K562 (cell line): Measurements from ENCODE around the gene SPOCD1. TPM values are rescaled to one million over a fixed set of nuclear protein-coding genes. Genes with fewer than 3 reads are reported as not detected.

ENCODE experiments used
- CCAR2 ChIP-seq: fragments of 200-400 bp; formaldehyde crosslinking; IDR thresholded peaks from 2 replicates; pipeline ENCODE4 v1.6.1; 2017; ENCODE audit warnings: mild to moderate bottlenecking, low read depth, low read length
- CHD1 ChIP-seq: fragments of 200-600 bp; sonication (generic); IDR thresholded peaks from one replicate; pipeline ENCODE4 v1.6.1; 2012; ENCODE audit warnings: mild to moderate bottlenecking, moderate library complexity, low read length, inconsistent platforms
- CXXC5 ChIP-seq: fragments of 250-450 bp; sonication (Bioruptor Pico); IDR thresholded peaks from 2 replicates; pipeline ENCODE4 v1.8.0; 2022; ENCODE audit warnings: inconsistent platforms, mild to moderate bottlenecking, moderate library complexity
- DDX20 ChIP-seq: fragments of 450-650 bp; IDR thresholded peaks from 2 replicates; pipeline ENCODE4 v1.6.1; 2016; ENCODE audit warnings: missing genetic modification characterization, low read depth, mild to moderate bottlenecking, missing compliant biosample characterization, moderate library complexity
- FOSL1 ChIP-seq: fragments of 200-800 bp; sonication (Bioruptor generic); conservative IDR thresholded peaks from 2 replicates; pipeline ENCODE4 v1.6.1; 2016; ENCODE audit warnings: missing genetic modification characterization, missing compliant biosample characterization
- GTF2A2 ChIP-seq: IDR thresholded peaks from 2 replicates; pipeline ENCODE4 v1.6.1; 2016; ENCODE audit warnings: mild to moderate bottlenecking, missing genetic modification characterization, missing compliant biosample characterization
- NR2C2 ChIP-seq, 2 experiments: fragments of 200-800 bp in 1 of 2; sonication (Bioruptor generic) in 1 of 2; sonication (generic) in 1 of 2; formaldehyde crosslinking in 1 of 2; IDR thresholded peaks; 2 replicates each; pipeline versions ENCODE4 v1.6.1 to v1.8.0; 2016 to 2022; ENCODE audit warnings: mild to moderate bottlenecking in 1 of 2, missing compliant biosample characterization in 1 of 2, missing genetic modification characterization in 1 of 2, missing genetic modification reagents in 1 of 2
- POLR2AphosphoS5 ChIP-seq: IDR thresholded peaks from 2 replicates; pipeline ENCODE4 v1.6.1; 2011; ENCODE audit warnings: mild to moderate bottlenecking, low read depth, low read length, moderate library complexity; ENCODE audit not compliant: control insufficient read depth, insufficient read depth
- PTTG1 ChIP-seq: fragments of 450-650 bp; IDR thresholded peaks from 2 replicates; pipeline ENCODE4 v1.6.1; 2016; ENCODE audit warnings: low read depth, mild to moderate bottlenecking, missing genetic modification characterization, missing compliant biosample characterization
- RB1 ChIP-seq: fragments of 450-650 bp; IDR thresholded peaks from 2 replicates; pipeline ENCODE4 v1.6.1; 2017; ENCODE audit warnings: low read depth, mild to moderate bottlenecking
- SIRT6 ChIP-seq: IDR thresholded peaks from one replicate; pipeline ENCODE4 v1.6.1; 2012; ENCODE audit warnings: low read depth, mild to moderate bottlenecking, control low read depth, inconsistent platforms, low read length, moderate library complexity
- ZBTB11 ChIP-seq, 3 experiments: fragments of 200-800 bp in 1 of 3; fragments of 250-450 bp in 1 of 3; fragments of 450-650 bp in 1 of 3; sonication (Bioruptor Pico) in 1 of 3; sonication (Bioruptor generic) in 1 of 3; formaldehyde crosslinking in 1 of 3; IDR thresholded peaks; 2 replicates each; pipeline versions ENCODE4 v1.6.1 to v1.8.0; 2016 to 2022; ENCODE audit warnings: mild to moderate bottlenecking in 2 of 3, missing genetic modification characterization in 2 of 3, missing compliant biosample characterization in 1 of 3, moderate library complexity in 1 of 3
- ZFP1 ChIP-seq: fragments of 450-650 bp; formaldehyde crosslinking; IDR thresholded peaks from 2 replicates; pipeline ENCODE4 v1.4.0; 2020; ENCODE audit warnings: mild to moderate bottlenecking, mixed read lengths
- ZNF133 ChIP-seq: fragments of 250-450 bp; sonication (Bioruptor Pico); IDR thresholded peaks from 2 replicates; pipeline ENCODE4 v1.4.0; 2020; ENCODE audit warnings: mild to moderate bottlenecking
- ZNF197 ChIP-seq: fragments of 200-800 bp; sonication (Bioruptor generic); IDR thresholded peaks from 2 replicates; pipeline ENCODE4 v1.6.1; 2016; ENCODE audit warnings: low read depth, missing genetic modification characterization, missing compliant biosample characterization
- polyA plus RNA-seq, 8 experiments: library from polyadenylated mRNA; depleted of rRNA in 4 of 8; stranded (reverse) in 5 of 8; unstranded in 3 of 8; fragments of >200 nt; fragmentation: Nextera tagmentation in 2 of 8; fragmentation: Illumina TruSeq in 1 of 8; extraction: Ambion mirVana in 2 of 8; extraction: Trizol in 1 of 8; gene quantifications; 2 replicates each; pipeline versions ENCODE4 v1.2.1 to v1.2.3, GENCODE V29; 2011 to 2014; ENCODE audit warnings: inconsistent platforms in 1 of 8, missing spikeins in 1 of 8
- total RNA-seq, 7 experiments: library from RNA; depleted of rRNA in 6 of 7; stranded (reverse); fragments of >200 nt in 6 of 7; fragmentation: Illumina TruSeq in 2 of 7; extraction: Trizol in 2 of 7; gene quantifications; 2 replicates each; pipeline versions ENCODE4 v1.2.1 to v1.2.3, GENCODE V29; 2011 to 2021; ENCODE audit warnings: low replicate concordance in 1 of 7
- TF ChIP-seq, protein P1 (sequence below): sonication (generic); formaldehyde crosslinking; IDR thresholded peaks from 2 replicates; pipeline ENCODE4 v1.8.1; 2022; ENCODE audit warnings: missing genetic modification reagents
- TF ChIP-seq, protein P2 (sequence below): fragments of 450-650 bp; IDR thresholded peaks from one replicate; pipeline ENCODE4 v1.6.1; 2018; ENCODE audit warnings: mild to moderate bottlenecking, moderate library complexity; ENCODE audit not compliant: partially characterized antibody
- TF ChIP-seq, protein P3 (sequence below): fragments of 450-650 bp; IDR thresholded peaks from 2 replicates; pipeline ENCODE4 v1.6.1; 2016; ENCODE audit warnings: low read depth, mild to moderate bottlenecking, moderate library complexity

The SPOCD1 gene
- total and polyA plus RNA-seq, 9 of the 15 experiments (the other 6 are each of a cell fraction or from before 2014, with no cell fraction given), result 0.03 to 0.71 (median 0.26) TPM; not detected in 1

GRCh38 chr1:31789259-31790065 lies 26.4 kb downstream of the SPOCD1 start (continued):
- TF ChIP-seq ZBTB11 (CRISPR knock-in tag; IDR thresholded peaks at IDR 0.05) (no peak), SIRT6 (no peak), FOSL1 (tag) (no peak), GTF2A2 (tag) (no peak), NR2C2 (CRISPR knock-in tag; IDR thresholded peaks at IDR 0.05) (no peak), NR2C2 (tag; IDR thresholded peaks at IDR 0.05) (no peak), ZNF133 (CRISPR knock-in tag) (no peak), CHD1 (no peak), CXXC5 (CRISPR knock-in tag) (no peak), CCAR2 (no peak), ZNF197 (no peak), RB1 (peak; percentile 91), DDX20 (no peak), PTTG1 (tag) (no peak), ZFP1 (CRISPR knock-in tag) (no peak), POLR2AphosphoS5 (no peak)
- TF ChIP-seq, protein P1, sequence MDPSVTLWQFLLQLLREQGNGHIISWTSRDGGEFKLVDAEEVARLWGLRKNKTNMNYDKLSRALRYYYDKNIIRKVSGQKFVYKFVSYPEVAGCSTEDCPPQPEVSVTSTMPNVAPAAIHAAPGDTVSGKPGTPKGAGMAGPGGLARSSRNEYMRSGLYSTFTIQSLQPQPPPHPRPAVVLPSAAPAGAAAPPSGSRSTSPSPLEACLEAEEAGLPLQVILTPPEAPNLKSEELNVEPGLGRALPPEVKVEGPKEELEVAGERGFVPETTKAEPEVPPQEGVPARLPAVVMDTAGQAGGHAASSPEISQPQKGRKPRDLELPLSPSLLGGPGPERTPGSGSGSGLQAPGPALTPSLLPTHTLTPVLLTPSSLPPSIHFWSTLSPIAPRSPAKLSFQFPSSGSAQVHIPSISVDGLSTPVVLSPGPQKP, result no peak
- TF ChIP-seq, protein P2, sequence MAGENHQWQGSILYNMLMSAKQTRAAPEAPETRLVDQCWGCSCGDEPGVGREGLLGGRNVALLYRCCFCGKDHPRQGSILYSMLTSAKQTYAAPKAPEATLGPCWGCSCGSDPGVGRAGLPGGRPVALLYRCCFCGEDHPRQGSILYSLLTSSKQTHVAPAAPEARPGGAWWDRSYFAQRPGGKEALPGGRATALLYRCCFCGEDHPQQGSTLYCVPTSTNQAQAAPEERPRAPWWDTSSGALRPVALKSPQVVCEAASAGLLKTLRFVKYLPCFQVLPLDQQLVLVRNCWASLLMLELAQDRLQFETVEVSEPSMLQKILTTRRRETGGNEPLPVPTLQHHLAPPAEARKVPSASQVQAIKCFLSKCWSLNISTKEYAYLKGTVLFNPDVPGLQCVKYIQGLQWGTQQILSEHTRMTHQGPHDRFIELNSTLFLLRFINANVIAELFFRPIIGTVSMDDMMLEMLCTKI, result no peak
- TF ChIP-seq, protein P3, sequence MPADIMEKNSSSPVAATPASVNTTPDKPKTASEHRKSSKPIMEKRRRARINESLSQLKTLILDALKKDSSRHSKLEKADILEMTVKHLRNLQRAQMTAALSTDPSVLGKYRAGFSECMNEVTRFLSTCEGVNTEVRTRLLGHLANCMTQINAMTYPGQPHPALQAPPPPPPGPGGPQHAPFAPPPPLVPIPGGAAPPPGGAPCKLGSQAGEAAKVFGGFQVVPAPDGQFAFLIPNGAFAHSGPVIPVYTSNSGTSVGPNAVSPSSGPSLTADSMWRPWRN, result no peak
